Measurements from ENCODE around the gene DAD1.

GRCh38 chr14:22536853-22537338 is 52.1 kb downstream of the DAD1 start:
- no peak for TF ChIP-seq POLR2A (IDR thresholded peaks at IDR 0.05)
- no peak for TF ChIP-seq CTCF (IDR thresholded peaks at IDR 0.05)
